HG03520 (cell line): Measurements from ENCODE around the gene STH.
"Not testable (repeated sequence)": the region's sequence is repeated elsewhere in the genome, so short reads cannot be mapped to it uniquely, and the experiment has no call there.

Experiments
- ATAC-seq: cut with Tn5 transposase; IDR thresholded peaks from one replicate; pipeline ENCODE4 v1.9.1; 2021; ENCODE audit warnings: mild to moderate bottlenecking, moderate library complexity; ENCODE audit not compliant: unreplicated experiment

The STH gene, protein sequence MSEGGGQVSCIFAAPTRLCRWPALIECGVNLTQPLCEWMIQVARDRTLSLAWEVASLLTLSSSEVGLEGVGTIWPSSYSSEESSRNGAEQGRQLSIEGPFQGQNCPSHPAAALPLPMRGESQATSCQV

DNA sequence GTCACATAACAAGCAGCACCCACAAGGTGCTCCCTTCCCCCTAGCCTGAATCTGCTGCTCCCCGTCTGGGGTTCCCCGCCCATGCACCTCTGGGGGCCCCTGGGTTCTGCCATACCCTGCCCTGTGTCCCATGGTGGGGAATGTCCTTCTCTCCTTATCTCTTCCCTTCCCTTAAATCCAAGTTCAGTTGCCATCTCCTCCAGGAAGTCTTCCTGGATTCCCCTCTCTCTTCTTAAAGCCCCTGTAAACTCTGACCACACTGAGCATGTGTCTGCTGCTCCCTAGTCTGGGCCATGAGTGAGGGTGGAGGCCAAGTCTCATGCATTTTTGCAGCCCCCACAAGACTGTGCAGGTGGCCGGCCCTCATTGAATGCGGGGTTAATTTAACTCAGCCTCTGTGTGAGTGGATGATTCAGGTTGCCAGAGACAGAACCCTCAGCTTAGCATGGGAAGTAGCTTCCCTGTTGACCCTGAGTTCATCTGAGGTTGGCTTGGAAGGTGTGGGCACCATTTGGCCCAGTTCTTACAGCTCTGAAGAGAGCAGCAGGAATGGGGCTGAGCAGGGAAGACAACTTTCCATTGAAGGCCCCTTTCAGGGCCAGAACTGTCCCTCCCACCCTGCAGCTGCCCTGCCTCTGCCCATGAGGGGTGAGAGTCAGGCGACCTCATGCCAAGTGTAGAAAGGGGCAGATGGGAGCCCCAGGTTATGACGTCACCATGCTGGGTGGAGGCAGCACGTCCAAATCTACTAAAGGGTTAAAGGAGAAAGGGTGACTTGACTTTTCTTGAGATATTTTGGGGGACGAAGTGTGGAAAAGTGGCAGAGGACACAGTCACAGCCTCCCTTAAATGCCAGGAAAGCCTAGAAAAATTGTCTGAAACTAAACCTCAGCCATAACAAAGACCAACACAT lies at the start of gene STH:
Gene STH, plus strand, starts transcription at position 264 of the 913 bp plus-strand sequence. Its CDS starts 30 bp downstream, at position 294.
- no peak for ATAC-seq

DNA sequence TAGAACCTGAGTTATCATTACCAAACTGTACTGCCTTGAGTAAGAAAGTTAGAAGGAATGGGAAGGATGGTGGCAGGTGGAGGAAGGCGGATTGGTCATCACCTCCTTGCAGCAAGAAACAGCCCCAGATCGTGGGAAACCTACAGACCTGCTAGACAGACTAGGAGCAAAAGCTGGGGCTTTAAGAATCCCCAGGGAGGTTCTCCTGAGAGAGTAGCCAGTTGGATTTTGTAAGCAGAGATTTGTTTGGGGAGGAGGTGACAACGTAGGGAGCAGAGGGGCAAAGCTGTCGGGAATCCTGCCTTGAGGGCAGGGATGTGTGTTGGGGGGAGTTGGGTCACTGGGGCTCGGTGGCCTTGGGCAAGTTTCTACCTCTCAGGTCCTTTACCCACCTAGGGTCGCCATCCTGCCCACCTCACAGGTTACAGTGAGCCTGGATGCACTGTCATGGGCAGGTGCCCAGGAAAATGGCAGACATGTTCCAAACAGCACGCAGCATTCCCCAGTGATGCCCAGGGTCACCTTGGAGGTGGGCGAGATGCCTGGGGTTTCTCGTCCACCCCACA lies 49.2 kb upstream of the STH start:
- no peak for ATAC-seq

DNA sequence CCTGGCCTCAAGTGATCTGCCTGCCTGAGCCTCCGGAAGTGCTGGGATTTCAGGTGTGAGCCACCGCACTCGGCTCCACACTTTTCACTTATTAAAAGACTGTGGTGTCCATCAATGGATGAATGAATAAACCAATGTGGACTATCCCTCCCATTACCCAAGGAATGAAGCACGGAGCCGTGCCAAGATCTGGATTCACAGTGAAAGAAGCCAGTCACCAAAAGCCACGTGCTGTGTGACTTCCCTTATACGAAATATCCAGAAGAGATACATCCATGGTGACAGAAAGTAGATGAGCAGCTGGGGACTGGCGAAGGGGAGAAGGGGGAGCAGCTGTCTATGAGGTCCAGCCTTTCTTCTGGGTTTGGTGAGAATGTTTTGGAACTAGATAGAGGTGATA lies 48.2 kb upstream of the STH start:
- no peak for ATAC-seq

DNA sequence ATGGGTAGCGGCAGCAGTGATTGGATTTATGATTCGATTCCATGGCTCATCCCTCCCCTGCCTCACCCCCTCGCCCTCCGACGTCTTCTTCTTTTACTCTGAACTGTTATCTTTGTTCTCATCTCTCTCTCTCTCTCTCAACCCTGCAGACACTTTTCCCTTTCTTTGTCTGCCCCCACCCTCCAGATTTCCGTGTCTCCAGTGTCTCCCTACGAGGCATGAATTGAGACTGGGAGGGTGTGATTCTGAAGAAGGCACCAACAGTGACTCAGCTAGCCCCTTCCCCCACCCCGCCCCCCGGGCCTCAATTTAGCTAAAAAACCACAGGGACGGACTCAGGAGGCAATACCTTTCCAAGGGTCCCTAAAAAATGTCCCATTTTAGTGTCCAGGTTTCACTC lies 47.6 kb upstream of the STH start:
- no peak for ATAC-seq

DNA sequence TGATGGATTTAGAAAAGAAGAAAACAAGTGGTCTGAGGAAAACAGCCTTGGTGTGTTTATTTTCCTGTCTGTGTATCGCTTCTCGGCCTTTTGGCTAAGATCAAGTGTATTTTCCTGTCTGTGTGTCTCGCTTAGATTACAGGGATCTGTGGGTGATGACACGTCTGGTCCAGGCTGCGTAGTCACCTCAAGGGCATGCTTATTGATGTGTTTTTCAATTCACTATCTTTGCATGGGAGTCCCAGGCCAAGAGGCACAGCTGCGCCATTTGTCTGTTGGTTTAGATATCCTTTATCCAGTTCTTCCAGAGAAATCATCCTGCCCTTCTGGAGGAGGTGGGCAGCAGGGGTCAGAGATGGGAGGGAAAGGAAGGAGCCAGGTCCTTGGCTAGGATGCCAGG lies 47.1 kb upstream of the STH start:
- no peak for ATAC-seq

DNA sequence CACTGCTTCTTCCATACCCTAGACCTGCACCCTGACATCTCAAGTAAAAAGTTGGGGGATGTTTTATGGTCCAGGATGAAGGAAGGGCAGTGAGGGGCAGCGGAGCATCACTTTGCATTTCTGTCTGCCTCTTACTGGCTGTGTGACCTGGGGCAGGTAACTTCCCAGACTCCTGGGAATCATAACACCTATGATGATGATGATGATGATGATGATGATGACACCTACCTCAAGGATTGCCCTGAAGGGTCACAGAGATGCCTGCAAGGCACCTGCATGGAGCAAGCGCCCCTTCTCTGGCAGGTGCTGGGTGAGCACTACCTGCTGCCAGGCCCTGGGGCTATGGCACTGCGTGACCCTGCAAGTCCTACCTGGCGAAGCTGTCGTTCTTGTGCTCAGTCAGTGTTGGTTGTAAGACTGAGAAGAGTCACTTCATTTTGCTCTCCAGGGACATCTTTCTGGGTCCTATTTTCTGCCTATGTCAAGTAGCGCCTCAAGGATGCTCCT lies 46.2 kb upstream of the STH start:
- no peak for ATAC-seq

DNA sequence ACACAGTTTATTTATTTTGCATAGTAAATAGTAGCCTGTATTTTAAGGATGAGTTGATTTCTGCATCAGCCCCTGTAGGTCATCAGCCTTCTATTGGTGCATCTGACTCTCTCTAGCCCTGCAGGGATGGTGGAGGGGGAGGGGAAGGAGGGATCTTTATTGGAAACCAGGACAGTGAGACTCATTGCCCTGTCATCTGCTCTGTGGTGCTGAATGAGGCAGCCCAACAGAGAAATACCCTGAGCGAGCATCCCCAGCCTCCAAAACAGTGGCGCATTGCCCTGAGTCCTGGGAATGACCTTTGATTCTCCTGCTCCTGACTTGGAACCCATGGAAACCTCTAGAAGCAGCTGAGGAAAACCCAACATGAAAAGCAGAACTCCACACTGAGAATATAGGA lies 45.5 kb upstream of the STH start:
- ATAC-seq, result no peak

DNA sequence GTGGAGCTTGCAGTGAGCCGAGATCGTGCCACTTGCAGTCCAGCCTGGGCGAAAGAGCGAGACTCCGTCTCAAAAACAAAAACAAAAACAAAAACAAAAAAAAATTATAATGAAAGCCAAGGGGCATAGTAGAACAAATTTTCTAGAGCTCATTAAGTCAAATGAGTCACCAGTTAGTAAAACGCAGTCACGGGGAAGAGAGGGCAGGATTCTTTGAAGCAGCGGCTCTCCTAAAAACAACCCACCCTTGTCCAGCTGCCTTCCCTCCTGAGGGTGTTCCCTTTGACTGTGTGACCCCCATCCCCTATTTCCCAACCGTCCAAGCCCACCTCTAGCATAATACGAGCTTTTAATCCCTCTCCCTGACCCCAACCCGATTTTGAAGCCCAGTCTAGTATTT lies 44.1 kb upstream of the STH start:
- no peak for ATAC-seq

DNA sequence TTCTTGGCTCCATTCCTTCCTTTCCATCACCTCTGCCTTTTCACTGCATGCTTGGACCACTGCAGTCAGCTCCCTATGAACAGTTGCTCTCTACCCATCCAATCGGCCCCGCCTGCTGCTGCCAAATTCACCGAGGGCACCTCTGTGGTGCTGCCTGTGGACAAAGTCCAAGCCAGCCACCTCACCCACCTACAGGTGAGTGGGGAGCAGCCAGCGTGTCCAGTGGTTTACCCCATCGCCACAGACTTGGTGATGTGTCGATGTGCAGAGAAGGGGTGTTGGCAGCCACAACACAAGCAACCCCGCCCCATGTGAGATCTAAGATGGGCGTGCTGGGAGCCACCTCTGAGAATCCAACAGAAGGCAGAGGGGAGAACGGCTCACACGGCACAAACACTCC lies 43.7 kb upstream of the STH start:
- no peak for ATAC-seq

DNA sequence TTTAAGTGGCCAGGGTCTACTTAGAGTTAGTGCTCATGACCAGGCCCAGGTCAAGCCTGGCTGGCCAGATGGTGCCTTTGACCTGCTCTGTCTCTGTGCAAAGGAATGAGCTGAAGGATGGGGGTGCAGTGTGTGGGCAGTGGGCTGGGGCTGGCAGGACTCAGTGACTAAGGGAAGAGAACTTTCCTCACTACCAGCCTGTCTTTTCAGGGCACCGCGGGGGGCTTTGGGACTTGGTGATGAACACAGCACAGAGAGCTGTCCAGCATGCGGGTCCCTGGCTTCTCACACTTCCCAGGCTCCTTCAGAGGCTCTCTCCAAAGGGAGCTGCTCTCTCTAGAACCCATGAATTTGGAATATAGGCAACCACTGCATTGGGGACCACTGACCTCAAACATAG lies 43.0 kb upstream of the STH start:
- ATAC-seq, result no peak

DNA sequence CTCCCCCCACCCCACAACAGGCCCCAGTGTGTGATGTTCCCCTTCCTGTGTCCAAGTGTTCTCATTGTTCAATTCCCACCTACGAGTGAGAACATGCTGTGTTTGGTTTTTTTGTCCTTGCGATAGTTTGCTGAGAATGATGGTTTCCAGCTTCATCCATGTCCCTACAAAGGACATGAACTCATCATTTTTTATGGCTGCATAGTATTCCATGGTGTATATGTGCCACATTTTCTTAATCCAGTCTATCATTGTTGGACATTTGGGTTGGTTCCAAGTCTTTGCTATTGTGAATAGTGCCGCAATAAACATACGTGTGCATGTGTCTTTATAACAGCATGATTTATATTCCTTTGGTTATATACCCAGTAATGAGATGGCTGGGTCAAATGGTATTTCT lies 42.3 kb upstream of the STH start:
- not testable (repeated sequence) for ATAC-seq

DNA sequence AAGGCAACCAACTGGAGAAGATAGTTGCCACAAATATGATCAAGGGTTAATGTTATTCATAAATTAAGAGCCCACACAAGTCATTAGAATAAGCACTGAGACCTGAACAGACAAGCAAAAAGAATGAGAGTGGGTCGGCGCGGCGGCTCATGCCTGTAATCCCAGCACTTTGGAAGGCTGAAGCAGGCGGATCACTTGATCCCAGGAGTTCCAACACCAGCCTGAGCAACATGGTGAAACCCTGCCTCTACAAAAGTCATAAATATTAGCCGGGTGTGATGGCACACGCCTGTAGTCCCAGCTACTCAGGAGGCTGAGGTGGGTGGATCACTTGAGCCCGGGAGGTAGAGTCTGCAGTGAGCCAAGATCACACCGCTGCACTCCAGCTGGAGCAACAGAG lies 40.7 kb upstream of the STH start:
- ATAC-seq, result no peak

DNA sequence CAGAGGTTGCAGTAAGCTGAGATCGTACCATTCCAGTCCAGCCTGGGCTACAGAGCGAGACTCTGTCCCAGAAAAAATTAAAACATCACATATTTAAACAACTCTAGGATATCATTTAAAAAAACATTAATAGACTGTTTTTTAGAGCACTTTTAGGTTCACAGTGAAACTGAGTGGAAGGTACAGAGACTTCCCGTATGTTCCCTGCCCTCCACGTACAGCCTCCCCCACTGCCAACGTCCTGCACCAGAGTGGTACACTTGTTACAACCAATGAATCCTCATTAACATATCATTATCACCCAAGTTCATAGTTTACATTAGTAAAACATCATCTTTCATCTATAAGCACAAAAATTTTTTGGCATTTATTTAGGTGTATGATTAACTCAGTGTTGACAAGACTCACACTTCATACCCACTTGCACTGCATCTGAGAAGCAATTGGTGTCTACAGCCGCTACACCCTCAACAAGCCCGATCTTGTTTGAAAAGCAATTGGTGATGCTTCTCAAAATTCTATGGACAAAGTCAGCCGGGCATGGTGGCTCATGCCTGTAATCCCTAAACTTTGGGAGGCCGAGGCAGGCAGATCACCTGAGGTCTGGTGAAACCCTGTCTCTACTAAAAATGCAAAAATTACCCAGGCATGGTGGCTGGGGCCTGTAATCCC lies 39.9 kb upstream of the STH start:
- ATAC-seq, result no peak

DNA sequence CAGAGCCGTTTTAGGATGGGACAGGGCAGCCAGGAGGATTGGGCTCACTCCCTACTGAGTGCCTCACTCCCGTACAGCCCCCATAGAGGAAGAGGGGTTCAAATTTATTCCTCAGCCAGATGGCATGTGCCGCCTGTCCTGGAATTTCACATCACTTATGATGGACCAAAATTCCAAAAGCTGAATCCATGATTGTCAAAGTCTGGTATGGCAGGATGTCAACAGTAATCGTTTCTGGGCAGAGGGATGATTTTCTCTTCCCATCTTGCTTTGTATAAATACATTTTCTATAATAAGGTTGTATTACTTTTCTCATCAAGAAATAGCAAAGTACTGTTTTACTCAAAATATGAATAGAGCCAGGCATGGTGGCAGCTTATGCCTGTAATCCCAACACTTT lies 38.7 kb upstream of the STH start:
- ATAC-seq, result no peak

DNA sequence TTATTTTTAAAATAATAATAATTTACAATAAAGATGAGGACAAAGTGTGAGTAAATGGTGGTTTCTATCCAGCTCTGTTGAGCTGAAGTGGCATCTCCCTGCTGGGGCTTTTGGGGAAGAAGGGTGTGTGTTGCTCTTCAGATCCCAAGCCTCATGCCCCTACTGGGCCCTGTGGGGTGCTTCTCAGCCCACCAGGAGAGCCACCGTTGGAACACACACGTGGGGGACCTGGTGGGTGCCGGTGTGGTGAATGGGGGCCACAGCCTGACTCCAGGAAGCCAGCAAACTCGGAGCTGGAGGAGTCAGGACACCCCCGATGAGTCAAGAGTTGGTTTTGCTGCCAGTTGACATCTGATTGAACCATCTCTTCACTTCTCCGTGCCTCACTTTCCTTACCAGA lies 37.8 kb upstream of the STH start:
- ATAC-seq, result no peak

DNA sequence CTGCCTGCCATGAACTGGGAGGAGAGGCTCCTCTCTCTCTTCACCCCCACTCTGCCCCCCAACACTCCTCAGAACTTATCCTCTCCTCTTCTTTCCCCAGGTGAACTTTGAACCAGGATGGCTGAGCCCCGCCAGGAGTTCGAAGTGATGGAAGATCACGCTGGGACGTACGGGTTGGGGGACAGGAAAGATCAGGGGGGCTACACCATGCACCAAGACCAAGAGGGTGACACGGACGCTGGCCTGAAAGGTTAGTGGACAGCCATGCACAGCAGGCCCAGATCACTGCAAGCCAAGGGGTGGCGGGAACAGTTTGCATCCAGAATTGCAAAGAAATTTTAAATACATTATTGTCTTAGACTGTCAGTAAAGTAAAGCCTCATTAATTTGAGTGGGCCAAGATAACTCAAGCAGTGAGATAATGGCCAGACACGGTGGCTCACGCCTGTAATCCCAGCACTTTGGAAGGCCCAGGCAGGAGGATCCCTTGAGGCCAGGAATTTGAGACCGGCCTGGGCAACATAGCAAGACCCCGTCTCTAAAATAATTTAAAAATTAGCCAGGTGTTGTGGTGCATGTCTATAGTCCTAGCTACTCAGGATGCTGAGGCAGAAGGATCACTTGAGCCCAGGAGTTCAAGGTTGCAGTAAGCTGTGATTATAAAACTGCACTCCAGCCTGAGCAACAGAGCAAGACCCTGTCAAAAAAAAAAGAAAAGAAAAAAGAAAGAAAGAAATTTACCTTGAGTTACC lies 36.7 kb upstream of the STH start:
- ATAC-seq, result no peak

DNA sequence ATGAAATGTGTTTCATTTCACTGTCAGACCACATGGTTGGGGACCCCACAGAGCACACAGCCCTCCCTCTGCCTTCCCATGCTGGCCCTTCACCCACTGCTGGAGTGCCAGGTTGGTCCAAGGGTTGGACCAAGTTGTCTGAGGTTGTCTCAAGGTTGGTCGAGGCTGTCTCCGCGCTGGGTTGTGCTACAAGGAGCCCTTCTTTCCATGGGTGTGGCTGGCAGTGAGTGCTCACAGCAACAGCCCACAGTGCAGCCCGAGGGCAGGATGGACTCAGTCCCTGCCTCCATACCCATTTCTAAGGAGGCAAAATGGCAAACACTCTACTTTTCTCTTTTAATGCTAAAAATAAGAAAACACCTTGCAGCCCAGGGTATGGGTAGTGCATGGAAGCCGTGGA lies 35.8 kb upstream of the STH start:
- no peak for ATAC-seq

DNA sequence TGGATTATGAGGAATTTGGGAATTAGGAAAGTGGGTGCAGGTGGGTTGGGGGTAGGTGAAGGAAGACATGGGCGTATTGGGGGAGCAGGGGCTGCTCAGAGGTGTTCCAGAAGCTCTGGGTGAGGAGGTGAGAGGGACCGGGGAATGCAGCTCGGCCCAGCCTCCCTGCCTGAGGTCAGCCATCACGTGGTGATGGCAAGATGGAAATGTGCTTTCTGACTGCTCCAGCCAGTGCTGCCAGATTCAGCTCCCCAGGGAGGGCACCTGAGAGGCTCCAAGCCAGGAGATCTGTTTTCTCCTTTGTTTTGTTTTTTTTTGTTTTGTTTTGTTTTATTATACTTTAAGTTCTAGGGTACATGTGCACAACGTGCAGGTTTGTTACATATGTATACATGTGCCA lies 35.2 kb upstream of the STH start:
- no peak for ATAC-seq

DNA sequence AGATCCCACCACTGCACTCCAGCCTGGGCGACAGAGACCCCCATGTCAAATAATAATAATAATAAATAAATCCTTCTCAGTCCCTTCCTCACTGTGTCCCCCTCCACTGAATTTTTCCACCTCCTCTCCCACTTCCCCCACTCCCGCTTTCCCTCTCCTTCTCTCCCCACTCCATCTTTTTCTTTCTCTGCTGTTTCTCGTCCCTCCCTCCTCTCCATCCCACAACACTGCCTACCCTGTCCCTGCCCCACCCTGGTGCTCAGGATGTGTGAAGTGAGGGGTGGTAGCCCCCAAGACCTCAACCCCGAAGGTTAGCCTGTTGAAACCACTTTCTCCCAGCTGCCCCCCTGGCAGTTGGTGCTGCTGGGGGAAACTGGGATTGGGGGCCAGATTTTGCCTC lies 34.4 kb upstream of the STH start:
- ATAC-seq, result no peak

DNA sequence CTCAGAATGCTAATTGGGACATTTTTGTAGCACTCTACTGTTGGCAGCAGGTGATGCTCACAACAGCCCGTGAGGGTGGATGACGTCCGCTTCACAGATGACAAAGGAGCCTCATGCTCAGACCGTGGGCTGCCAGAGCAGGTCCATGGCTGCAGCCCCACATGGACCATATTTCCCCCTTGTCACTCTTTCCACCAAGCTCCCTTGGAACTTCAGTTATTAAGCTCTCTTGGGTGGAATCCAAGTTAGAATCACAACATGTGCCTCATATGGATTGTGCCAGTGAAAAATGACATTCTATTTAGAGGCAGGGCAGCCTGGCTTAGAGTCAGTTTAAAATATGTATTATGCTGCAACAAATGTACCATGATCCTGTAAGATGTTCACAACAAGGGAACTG lies 33.2 kb upstream of the STH start:
- no peak for ATAC-seq
